HG03097 (cell line): ENCODE results near the gene F2.
A peak's percentile ranks its signal among the peaks of the same experiment; 100 is the strongest.
"Not testable (repeated sequence)": the region's sequence is repeated elsewhere in the genome, so short reads cannot be mapped to it uniquely, and the experiment has no call there.

Source experiments
- ATAC-seq: cut with Tn5 transposase; IDR thresholded peaks from one replicate; pipeline ENCODE4 v1.9.1; 2021; ENCODE audit not compliant: unreplicated experiment, low FRiP score

F2 gene

DNA sequence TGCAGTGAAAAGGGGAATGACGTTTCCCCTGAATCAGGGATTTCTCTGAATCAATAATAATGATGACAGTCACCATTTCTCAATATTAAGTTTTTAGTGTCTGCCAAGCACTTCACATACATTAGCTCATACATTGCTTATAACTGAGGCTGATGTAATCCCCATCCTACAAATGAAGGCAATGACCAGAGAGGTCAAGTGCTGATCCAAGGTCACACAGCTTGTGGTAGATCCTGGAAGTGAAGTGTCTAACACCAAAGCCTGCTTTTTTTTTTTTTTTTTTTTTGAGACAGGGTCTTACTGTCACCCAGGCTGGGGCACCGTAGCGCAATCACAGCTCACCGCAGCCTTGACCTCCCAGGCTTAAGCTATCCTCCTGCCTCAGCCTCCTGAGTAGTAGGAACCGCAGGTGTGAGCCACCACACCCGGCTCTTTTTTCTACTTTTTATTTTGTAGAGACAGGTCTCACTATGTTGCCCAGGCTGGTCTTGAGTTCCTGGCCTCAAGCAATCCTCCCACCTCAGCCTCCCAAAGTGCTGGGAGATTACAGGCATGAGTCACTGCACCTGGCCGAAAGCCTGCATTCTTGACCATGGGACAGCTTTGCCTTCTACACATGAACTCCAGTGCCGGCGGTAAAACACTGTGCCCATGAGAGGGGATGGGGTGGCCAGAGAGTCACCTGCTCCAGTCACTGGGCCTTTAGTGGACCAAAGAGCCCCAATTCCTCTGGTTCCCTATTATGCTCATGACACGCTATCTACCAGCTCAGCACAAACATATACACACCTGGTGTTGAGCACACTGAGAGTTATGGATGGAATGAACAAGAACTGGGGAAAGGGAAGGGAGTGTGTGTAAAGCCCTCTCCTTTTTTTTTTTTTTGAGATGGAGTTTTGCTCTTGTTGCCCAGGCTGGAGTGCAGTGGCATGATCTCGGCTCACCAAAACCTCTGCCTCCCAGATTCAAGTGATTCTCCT lies 36.0 kb upstream of the F2 start:
- no peak for ATAC-seq

DNA sequence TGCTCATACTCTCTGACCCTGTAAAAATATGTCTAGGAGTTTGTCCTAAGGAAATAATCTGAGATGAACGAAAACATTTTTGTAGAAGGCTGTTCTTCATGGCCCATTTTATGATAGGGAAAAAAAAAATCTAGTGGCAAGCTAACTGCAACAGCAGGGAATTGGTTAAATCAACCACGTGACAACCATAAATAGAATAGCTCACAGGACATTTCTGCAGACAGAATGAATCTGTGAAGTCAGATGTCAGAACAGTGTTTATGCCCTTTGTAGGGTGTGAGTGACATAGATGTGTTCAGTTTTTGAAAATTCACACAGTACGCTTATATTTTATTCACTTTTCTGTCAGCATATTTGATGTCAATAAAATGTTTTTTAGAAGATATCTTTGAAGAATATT lies 34.6 kb upstream of the F2 start:
- no peak for ATAC-seq

DNA sequence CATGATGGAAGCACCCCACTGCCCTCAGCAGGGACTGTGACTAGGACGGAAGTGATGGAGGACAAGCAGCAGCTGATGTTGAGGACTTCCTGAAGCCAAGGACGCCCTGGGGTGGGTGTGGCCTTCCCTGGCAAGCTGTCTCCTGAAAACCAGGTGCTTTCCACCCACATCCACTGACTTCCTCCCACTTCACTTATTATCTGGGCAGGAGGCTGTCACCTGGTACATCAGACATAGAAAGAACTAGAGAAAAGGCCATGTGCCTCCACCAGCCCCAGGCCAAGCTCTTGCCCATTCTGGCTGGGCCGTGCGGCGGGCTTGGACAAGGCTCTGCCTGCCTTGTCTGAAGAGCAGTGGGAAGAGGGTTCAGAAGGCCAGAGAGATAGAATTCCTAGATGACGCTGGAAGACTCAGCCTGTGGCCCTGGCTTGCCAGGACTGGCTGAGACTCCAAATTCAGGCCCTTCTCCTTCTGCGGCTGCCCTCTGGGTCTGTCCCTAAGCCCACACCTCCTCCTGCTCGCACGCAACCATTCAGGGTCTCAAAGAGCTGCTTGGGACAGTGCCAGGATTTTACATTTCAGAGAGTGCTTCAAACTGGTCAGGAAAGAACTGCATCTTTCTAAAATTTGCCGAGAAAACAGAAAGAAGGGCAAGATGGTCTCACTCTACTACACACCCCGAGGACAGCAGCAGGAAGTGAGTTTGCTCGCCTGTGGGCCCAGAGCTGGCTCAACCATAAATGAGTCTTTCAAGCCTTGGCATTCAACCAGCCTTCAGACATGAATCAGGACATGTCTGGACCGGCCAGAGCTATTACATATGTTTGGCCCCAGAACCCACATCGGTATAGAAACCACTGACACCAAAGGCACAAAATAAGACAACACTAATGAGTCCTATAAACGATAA lies 31.9 kb upstream of the F2 start:
- no peak for ATAC-seq

DNA sequence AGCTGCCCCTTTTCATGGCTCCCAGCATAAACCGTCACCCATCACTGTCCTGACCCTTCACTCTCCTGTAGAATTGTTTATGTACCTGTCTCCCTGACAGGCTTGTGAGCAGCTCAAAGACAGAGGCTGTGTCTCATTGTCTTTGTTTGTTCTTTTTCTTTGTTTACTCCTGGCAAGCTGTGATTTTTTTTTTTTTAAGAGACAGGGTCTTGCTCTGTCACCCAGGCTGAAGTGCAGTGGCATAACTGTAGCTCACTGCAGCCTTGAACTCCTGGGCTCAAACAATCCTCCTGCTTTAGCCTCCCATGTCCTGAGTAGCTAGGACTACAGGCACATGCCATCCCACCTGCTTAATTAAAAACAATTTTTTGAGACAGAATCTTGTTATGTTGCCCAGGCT lies 28.3 kb upstream of the F2 start:
- no peak for ATAC-seq

DNA sequence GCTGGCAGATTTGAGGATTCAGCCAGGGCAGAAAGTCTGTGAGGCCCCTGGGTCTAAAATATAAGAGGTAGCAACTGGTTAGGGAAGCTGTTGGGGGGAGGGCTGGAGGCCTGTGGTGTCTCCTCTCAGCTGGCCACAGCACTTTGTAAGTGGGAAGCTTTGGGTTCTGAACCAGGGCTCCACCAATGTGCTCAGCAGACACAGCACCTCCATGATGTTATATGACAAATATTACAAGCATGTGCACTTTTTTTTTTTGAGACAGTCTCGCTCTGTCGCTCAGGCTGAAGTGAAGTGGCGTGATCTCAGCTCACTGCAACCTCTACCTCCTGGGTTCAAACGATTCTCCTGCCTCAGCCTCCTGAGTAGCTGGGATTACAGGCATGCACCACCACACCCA lies 26.6 kb upstream of the F2 start:
- ATAC-seq, result no peak

DNA sequence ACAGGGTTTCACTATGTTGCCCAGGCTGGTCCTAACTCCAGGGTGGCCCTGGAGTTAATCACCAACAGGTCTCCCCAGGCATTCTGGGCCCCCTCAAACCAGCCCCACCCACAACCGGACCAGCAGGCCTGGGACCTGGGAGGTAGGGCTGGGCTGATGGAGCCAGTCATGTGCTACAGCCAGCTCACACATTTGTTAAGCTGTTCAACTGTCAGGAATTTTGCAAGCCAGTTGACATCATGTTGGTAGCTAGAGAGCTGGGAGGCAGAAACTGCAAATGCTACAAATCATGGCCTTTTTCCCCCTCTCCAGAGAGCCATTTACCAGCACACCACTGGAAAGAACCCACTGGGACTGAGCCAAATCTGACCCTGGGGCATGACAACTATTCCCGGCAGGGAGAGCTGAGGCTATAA lies 25.4 kb upstream of the F2 start:
- ATAC-seq, result no peak

DNA sequence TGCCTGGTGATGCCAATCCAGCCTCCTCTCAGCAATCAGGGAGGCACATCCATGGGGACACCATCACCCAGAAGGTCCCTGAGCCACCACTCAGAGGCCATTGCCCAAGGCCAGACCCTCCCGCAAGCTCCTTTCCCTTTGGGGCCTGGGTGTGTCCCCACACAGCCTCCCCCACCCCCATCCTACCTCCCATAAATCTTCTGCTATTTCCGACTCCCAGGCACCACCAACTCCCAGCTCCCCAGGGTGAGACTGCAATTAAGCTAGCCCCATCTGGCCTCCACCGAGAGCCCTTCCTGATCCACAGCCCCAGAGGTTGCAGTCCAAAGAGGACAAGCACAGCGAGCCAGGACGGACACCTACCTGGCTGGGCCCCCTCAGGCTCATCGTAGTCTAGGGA lies 24.9 kb upstream of the F2 start:
- no peak for ATAC-seq

DNA sequence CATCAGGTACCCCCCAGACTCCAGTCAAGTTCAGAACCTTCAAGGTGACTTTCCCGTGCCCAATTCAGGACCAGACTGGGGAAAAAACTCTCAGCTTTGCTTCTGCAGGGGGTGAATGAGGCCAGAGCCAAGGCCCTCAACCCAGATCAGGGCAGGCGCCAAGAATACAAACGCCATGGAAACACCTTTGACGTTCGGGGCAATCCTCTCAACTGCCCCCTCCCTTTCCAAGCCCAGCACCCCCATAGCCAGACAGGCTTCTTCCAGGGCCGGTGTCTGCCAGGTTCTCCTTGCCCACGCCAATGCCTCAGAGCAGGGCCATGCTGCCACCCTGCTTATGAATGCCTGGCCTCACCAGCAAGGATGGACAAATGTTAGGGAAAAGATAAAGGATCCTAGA lies 24.4 kb upstream of the F2 start:
- no peak for ATAC-seq

DNA sequence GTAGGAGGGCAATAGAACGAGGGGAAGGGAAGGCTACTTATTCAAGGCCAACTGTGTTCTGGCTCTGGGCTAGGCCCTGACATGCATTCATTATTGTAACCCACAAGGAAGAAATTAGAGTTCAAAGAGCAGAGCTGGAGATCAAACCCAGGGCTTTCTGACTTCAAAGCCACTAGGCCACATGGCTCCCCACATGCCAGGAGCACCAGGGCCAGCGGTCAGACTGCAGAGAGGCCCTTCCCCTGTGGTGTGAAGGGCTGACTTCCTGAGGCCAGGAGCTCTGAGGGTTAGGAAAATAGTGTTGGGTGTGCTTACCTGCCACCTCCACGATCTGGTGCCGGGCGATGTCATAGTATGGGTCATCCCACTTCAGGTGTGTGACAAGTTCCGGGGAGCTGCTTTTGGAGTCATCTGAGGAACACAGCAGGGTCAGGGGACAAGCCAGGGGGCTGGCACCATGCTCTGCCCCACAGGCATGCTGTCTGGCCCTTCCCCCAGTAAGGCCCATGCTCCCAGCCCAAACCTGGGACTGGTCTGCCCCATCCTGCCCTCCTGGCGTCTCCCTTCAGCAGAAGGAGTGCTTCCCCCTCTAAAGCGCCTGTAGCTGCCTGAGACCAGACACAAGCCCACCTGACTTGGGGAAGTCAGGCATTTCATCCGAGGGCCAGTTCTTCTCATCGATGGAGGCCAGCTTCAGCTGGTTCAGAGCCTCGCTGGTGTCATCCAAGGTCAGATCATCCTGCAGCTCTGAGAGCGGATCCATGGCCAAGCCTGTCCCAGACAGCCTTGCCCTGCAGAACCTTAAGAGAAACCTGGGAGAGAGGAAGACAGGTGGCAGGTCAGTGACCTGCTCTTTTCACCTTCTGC lies 23.4 kb upstream of the F2 start:
- no peak for ATAC-seq

DNA sequence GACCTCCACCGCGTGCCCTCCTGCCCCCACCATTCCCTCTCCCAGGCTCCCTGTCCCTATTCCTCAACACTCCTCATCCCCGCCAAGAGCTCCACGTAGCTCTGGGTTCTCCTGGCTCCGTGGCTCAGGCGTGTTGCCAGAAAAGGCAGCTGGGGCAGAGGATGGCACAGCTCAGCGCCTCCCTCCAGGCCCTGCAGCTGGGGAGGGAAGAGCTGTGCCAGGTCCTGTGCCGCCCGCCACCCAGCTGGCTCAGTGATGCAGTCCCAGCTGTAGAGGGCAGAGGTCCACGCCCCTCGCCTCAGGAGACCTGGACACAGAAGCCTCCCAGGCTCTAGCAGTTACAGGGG lies 22.8 kb upstream of the F2 start:
- ATAC-seq, result no peak

DNA sequence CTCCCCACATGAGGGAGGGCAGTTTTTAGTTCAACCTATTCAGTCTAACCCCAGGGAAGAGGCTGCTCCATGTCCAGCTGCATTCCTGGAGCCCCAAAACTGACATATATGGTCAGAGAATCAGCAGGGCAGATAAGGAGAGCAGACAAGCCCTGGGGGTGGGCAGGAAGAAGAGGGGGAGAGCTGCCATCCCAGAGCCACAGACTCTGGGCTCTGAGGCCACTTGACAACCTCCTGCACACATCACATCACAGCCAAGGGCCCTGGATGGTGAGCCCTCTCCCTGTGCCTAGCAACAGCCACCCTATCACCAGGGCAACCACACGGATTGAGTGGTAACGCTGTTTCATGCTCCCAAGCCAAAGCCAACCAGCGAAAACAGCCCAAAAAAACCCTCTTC lies 21.7 kb upstream of the F2 start:
- ATAC-seq, result no peak

DNA sequence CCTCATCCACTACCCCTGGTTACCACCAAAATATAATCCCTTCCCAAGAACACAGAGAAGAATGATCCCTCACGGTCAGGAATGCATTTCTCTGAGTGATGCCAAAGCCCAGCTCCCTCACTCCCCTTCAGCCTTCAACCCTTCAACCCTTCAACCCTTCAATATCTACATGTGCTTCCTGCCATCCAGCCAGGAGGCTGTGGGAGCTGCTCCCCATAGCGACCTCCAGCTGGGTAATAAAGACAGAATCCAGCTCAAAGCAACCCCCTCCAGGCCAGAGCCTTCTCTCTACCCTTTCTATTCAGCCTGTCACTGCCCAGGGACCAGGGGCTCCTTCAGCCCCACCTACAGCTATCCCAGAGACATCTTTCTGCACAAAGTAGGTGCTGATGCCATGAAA lies 21.3 kb upstream of the F2 start:
- ATAC-seq, result no peak

DNA sequence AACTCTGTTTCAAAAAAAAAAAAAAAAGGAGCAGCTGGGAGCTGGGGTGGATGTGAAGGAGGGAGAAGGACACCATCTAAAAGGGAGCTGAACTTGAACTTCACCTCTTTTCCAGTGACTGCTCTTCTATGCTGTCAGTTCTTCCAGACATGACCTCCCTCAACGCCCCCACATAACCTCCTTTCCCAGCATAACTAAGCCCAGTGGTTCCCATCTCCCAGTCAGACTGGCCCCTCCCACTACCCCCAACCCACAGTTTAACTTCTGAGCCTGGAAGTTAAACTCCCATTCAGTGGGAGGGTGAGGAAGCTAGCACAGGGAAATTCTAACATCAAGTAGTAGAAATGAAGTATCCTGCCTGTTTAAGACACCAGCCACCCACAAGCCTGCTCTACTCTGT lies 20.4 kb upstream of the F2 start:
- no peak for ATAC-seq

DNA sequence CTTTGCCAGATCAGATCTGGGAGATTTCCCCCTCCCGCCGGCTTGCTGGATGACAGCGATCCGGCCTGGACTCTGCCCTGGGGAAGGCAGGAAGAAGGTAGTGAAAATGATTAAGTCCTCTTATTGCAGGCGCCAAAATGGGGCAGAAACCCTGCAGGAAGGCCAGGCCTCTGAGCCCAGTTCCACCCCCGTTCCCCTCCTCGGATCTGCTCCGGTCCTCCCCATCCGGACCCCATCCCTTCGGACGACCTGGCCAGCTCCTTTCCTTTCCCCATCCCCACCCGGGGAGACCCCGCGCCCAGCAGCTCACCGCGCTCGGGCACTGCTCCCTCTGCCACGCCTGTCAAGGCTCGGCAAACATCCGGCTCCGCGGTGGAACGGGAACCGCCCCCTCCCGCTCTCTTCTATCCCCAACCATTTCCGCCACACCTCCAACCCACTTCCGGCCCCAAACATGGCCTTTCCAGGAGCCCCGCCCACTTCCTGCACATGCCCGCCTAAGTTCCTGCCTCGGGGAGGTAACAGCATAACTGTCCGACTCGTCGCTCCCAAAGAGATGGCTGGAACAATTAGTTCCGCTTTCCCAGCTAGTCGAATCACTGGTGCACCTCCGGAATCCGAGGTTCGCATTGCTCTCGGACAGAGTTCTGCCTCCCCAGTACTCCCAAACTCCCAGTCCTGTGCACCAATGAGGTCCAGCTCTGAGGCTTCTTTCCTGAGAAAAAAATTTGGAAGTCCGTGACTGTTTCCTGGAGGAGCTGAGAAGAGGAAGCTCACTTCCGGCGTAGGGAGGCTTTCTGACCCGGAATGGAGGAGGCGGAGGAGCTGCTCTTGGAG lies 18.6 kb upstream of the F2 start, which contains the start of the genes ARHGAP1 and ZNF408:
Gene ARHGAP1 (minus strand): TSS at position 379 of the 837 bp plus-strand sequence. CDS start 4,512 bp downstream, outside the sequence.
Gene ZNF408 (plus strand): TSS at position 791 of the 837 bp plus-strand sequence. CDS start 17 bp downstream, at position 808.
- ATAC-seq, result peak; percentile 87

DNA sequence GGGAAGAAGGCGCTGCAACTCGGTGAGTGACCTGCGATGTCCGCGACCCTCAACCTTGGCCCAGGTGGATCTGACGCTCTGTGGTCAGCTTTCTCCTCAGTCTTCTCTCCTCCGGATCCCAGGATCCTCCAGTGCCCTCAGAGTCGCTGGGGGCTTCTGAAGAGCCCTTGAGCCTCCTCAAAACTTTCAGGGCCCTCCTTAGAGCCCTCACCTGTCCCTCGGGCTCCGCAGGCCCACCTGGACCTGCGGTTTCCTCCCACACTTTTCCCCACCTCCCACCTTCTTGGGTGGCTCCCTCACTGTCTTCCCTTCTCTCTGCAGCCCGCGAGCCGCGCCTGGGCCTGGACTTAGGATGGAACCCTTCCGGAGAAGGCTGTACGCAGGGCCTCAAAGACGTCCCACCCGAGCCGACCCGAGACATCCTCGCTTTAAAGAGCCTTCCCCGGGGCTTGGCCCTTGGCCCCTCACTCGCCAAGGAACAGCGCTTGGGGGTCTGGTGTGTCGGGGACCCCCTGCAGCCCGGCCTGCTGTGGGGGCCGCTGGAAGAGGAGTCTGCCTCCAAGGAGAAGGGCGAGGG lies 17.8 kb upstream of the F2 start:
- no peak for ATAC-seq

DNA sequence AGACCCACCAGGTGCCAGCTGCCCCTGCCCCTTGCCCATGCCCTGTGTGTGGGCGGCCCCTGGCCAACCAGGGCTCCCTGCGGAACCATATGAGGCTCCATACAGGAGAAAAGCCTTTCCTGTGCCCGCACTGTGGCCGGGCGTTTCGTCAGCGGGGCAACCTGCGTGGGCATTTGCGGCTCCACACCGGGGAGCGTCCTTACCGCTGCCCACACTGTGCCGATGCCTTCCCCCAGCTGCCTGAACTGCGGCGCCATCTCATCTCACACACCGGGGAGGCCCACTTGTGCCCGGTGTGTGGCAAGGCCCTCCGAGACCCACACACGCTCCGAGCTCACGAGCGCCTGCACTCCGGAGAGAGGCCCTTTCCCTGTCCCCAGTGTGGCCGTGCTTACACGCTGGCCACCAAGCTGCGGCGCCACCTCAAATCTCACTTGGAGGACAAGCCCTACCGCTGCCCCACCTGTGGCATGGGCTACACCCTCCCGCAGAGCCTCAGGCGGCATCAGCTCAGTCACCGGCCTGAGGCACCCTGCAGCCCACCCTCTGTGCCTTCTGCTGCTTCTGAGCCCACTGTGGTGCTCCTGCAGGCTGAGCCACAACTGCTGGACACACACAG lies 13.8 kb upstream of the F2 start:
- ATAC-seq, result no peak

DNA sequence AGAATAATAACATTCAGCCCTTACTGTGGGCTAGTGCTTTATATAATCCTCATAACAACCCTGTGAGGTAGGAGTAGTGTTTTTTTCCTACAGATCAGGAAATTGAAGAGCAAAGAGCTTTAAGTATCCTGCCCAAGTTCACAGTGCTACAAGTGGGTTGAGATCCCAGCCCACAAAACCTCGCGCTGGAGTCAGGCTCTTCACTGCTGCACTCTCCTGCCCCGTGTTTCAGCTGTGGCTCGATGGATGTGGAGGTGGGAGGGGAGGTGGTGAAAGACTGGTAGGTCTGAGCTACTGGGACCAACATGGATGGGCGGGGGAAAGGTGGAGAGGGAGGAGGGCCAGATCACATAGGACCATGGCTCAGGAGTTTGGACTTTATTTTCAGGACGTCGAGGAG lies 12.1 kb upstream of the F2 start:
- no peak for ATAC-seq

DNA sequence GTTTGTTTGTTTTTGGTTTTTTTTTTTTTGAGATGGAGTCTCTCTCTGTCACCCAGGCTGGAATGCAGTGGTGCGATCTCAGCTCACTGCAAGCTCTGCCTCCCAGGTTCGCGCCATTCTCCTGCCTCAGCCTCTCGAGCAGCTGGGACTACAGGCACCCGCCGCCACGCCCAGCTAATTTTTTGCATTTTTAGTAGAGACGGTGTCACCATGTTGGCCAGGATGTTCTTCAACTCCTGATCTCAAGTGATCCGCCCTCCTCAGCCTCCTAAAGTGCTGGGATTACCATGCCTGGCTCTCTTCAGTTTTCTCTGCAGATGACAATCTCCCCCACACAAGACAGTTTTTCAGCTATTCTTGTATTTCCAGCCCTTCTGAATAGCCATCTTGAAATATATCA lies 9.7 kb upstream of the F2 start:
- ATAC-seq, result not testable (repeated sequence)

DNA sequence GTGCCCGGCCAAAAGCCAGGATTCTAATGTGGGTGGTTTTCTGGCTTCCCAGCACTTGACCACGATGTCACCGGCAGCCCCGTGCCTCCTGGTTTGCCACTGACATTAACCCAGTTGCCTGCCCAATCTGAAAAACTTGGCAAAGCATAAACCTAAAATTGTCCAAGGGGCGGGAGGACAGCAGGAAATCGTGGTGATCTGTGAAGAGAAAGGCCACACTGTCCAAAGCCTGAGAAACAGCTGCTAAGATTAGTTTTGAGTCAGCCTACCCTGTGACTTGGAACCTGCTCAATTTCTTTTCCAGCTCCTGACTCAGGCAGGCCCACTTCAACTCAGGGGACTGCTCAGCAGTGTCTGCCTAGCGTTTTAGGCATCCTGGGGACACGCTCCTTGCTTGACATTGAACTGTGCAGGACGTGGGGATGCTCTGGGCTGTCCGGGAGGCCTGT lies 8.2 kb upstream of the F2 start:
- ATAC-seq, result no peak
